SK-N-SH treated with all-trans-retinoic acid at 6 μM for 48 hours (cell line): ENCODE results near the gene PDZD2.

ENCODE experiments used
- ATAC-seq: fragments of 200-7000 bp; cut with Tn5 transposase; 3 replicates; pipeline ENCODE4 v1.9.1; 2020; ENCODE audit warnings: mild to moderate bottlenecking, moderate library complexity
- ARNTL ChIP-seq: fragments of 450-650 bp; formaldehyde crosslinking; IDR thresholded peaks from 2 replicates; pipeline ENCODE4 v1.5.0; 2020; ENCODE audit warnings: low read depth, mild to moderate bottlenecking, moderate library complexity, borderline replicate concordance
- BACH2 ChIP-seq: fragments of 250-450 bp; sonication (Bioruptor Pico); IDR thresholded peaks from 2 replicates; pipeline ENCODE4 v1.9.0; 2021; ENCODE audit warnings: mild to moderate bottlenecking, borderline replicate concordance
- CREB5 ChIP-seq: fragments of 250-450 bp; sonication (Bioruptor Pico); IDR thresholded peaks from 2 replicates; pipeline ENCODE4 v1.5.1; 2020; ENCODE audit warnings: low read depth, mild to moderate bottlenecking, moderate library complexity
- CSDC2 ChIP-seq: fragments of 250-450 bp; sonication (Bioruptor Pico); IDR thresholded peaks from 2 replicates; pipeline ENCODE4 v1.5.0; 2020; ENCODE audit warnings: mild to moderate bottlenecking, moderate library complexity
- ESRRG ChIP-seq: fragments of 250-450 bp; sonication (Bioruptor Pico); IDR thresholded peaks from 2 replicates; pipeline ENCODE4 v1.6.1; 2021; ENCODE audit warnings: mild to moderate bottlenecking
- GLIS3 ChIP-seq: fragments of 250-450 bp; sonication (Bioruptor Pico); IDR thresholded peaks from 2 replicates; pipeline ENCODE4 v1.5.0; 2020; ENCODE audit warnings: mild to moderate bottlenecking, moderate library complexity
- ISL1 ChIP-seq: fragments of 250-450 bp; sonication (Bioruptor Pico); IDR thresholded peaks from 2 replicates; pipeline ENCODE4 v2.1.2; 2022; ENCODE audit warnings: mild to moderate bottlenecking, moderate library complexity
- OSR1 ChIP-seq: fragments of 250-450 bp; sonication (Bioruptor Pico); IDR thresholded peaks from 2 replicates; pipeline ENCODE4 v1.8.0; 2022; ENCODE audit warnings: moderate library complexity, mild to moderate bottlenecking, inconsistent platforms
- PPARA ChIP-seq: fragments of 250-450 bp; sonication (Bioruptor Pico); IDR thresholded peaks from 2 replicates; pipeline ENCODE4 v1.5.0; 2020; ENCODE audit warnings: mild to moderate bottlenecking, borderline replicate concordance
- RARB ChIP-seq: fragments of 250-450 bp; sonication (Bioruptor Pico); IDR thresholded peaks from 2 replicates; pipeline ENCODE4 v1.8.0; 2021; ENCODE audit warnings: mild to moderate bottlenecking, moderate library complexity
- SNAI2 ChIP-seq: fragments of 250-450 bp; sonication (Bioruptor Pico); IDR thresholded peaks from 2 replicates; pipeline ENCODE4 v1.5.0; 2020; ENCODE audit warnings: mild to moderate bottlenecking, moderate library complexity
- TCF4 ChIP-seq: fragments of 250-450 bp; sonication (Bioruptor Pico); IDR thresholded peaks from 2 replicates; pipeline ENCODE4 v1.8.0; 2021; ENCODE audit warnings: mild to moderate bottlenecking, moderate library complexity, borderline replicate concordance
- TSHZ2 ChIP-seq: fragments of 250-450 bp; sonication (Bioruptor Pico); IDR thresholded peaks from 2 replicates; pipeline ENCODE4 v1.5.0; 2020; ENCODE audit warnings: mild to moderate bottlenecking, moderate library complexity
- ZC3H10 ChIP-seq: fragments of 250-450 bp; sonication (Bioruptor Pico); IDR thresholded peaks from 2 replicates; pipeline ENCODE4 v1.5.1; 2021; ENCODE audit warnings: mild to moderate bottlenecking, moderate library complexity
- ZFP3 ChIP-seq: fragments of 250-450 bp; sonication (Bioruptor Pico); IDR thresholded peaks from 2 replicates; pipeline ENCODE4 v1.5.0; 2020; ENCODE audit warnings: mild to moderate bottlenecking, moderate library complexity
- ZFP30 ChIP-seq: fragments of 450-650 bp; formaldehyde crosslinking; IDR thresholded peaks from 2 replicates; pipeline ENCODE4 v1.5.0; 2022; ENCODE audit warnings: mild to moderate bottlenecking, moderate library complexity
- ZNF565 ChIP-seq: fragments of 450-650 bp; formaldehyde crosslinking; conservative IDR thresholded peaks from 2 replicates; pipeline ENCODE4 v1.5.0; 2020; ENCODE audit warnings: low read depth, mild to moderate bottlenecking, moderate library complexity
- ZNF70 ChIP-seq: fragments of 450-650 bp; formaldehyde crosslinking; IDR thresholded peaks from 2 replicates; pipeline ENCODE4 v1.5.0; 2020; ENCODE audit warnings: mild to moderate bottlenecking, moderate library complexity
- ZNF8 ChIP-seq: fragments of 450-650 bp; formaldehyde crosslinking; IDR thresholded peaks from 2 replicates; pipeline ENCODE4 v1.5.0; 2020; ENCODE audit warnings: mild to moderate bottlenecking, moderate library complexity
- TF ChIP-seq, protein P1 (sequence below): fragments of 250-450 bp; sonication (Bioruptor Pico); IDR thresholded peaks from 2 replicates; pipeline ENCODE4 v1.8.0; 2020; ENCODE audit warnings: mild to moderate bottlenecking, moderate library complexity, borderline replicate concordance
- TF ChIP-seq, protein P2 (sequence below): fragments of 250-450 bp; sonication (Bioruptor Pico); IDR thresholded peaks from 2 replicates; pipeline ENCODE4 v1.8.0; 2021; ENCODE audit warnings: low read depth, mild to moderate bottlenecking, moderate library complexity, borderline replicate concordance
- TF ChIP-seq, protein P3 (sequence below): fragments of 250-450 bp; sonication (Bioruptor Pico); IDR thresholded peaks from 2 replicates; pipeline ENCODE4 v1.5.1; 2021; ENCODE audit warnings: mild to moderate bottlenecking, moderate library complexity

PDZD2 gene

DNA sequence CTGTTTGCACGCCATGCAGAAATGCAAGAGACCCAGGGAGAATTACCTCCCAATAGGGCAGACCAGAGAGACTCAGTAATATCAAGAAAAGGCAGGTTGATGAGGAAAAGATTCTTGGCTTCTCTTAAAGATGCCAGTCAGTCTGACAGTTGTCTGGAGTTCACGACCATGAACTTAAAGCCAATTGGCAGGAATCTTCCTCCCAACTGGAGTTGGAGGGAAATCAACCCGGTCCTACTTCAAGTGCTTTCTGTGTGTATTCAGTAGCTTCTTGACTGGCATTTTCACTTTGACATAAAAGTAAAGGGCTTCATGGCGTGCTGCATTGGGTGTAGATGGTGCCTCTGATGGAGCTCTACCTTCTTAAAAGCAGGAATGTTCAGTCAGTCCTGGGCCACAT, 390.9 kb downstream of the PDZD2 start:
- ATAC-seq, result no peak
- TF ChIP-seq TCF4 (CRISPR knock-in tag) (no peak), OSR1 (CRISPR knock-in tag) (no peak), RARB (CRISPR knock-in tag) (no peak), SNAI2 (CRISPR knock-in tag) (no peak), BACH2 (no peak), TSHZ2 (no peak), ARNTL (CRISPR knock-in tag) (no peak), ZNF565 (CRISPR knock-in tag) (no peak), ISL1 (CRISPR knock-in tag) (no peak)

DNA sequence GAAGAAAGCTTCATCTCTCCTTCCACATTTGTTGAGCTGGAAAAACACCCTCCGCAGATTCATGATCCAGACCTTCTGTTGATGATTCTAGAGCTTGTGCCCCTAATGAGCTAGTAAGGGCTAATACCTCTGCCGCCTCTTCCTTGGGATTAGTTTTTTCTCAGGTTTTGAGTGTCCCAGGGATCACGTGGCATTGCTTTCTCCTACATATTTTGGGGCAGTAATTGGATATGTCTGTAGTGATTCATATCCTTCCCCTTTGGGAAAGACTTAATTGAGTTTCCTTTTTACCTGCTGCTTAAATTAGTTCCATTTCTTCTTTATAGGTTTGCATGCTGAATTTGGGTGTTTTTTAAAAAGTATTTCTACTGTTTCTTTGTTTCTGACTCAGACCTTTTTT, 391.3 kb downstream of the PDZD2 start:
- TF ChIP-seq ZC3H10 (no peak), ZFP3 (CRISPR knock-in tag) (no peak)
- ATAC-seq, result no peak

DNA sequence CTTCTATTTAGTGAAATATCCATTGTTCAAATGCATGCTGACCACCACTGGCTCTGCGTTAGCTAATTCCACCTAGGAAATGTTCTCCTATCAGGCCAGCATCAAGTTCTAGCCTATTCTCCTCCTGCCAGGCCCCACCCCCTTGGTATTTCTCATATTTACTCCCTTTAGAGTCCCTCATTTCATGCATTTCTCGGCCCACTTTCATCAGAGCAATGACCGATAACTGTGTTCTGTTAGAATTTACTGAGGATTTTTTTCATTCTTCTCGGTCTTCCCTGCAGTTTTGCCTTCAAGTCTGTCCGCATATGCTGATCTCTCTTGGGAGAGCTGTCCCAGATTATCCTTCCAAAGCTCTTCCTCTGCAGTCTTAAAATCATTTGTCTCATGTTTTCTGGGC, 391.8 kb downstream of the PDZD2 start:
- no peak for ATAC-seq
- TF ChIP-seq RARB (CRISPR knock-in tag) (no peak), BACH2 (no peak), PPARA (CRISPR knock-in tag) (no peak), GLIS3 (CRISPR knock-in tag) (no peak), CSDC2 (CRISPR knock-in tag) (no peak), ZC3H10 (no peak), ZNF565 (CRISPR knock-in tag) (no peak), ESRRG (CRISPR knock-in tag) (no peak), OSR1 (CRISPR knock-in tag) (no peak), CREB5 (CRISPR knock-in tag) (no peak), ZFP30 (CRISPR knock-in tag) (no peak), ZFP3 (CRISPR knock-in tag) (no peak), ZNF8 (CRISPR knock-in tag) (no peak), ZNF70 (CRISPR knock-in tag) (no peak)
- TF ChIP-seq, protein P1, sequence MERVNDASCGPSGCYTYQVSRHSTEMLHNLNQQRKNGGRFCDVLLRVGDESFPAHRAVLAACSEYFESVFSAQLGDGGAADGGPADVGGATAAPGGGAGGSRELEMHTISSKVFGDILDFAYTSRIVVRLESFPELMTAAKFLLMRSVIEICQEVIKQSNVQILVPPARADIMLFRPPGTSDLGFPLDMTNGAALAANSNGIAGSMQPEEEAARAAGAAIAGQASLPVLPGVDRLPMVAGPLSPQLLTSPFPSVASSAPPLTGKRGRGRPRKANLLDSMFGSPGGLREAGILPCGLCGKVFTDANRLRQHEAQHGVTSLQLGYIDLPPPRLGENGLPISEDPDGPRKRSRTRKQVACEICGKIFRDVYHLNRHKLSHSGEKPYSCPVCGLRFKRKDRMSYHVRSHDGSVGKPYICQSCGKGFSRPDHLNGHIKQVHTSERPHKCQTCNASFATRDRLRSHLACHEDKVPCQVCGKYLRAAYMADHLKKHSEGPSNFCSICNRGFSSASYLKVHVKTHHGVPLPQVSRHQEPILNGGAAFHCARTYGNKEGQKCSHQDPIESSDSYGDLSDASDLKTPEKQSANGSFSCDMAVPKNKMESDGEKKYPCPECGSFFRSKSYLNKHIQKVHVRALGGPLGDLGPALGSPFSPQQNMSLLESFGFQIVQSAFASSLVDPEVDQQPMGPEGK (CRISPR knock-in tag), result no peak
- TF ChIP-seq, protein P2, sequence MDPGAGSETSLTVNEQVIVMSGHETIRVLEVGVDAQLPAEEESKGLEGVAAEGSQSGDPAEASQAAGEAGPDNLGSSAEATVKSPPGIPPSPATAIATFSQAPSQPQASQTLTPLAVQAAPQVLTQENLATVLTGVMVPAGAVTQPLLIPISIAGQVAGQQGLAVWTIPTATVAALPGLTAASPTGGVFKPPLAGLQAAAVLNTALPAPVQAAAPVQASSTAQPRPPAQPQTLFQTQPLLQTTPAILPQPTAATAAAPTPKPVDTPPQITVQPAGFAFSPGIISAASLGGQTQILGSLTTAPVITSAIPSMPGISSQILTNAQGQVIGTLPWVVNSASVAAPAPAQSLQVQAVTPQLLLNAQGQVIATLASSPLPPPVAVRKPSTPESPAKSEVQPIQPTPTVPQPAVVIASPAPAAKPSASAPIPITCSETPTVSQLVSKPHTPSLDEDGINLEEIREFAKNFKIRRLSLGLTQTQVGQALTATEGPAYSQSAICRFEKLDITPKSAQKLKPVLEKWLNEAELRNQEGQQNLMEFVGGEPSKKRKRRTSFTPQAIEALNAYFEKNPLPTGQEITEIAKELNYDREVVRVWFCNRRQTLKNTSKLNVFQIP (CRISPR knock-in tag), result no peak
- TF ChIP-seq, protein P3, sequence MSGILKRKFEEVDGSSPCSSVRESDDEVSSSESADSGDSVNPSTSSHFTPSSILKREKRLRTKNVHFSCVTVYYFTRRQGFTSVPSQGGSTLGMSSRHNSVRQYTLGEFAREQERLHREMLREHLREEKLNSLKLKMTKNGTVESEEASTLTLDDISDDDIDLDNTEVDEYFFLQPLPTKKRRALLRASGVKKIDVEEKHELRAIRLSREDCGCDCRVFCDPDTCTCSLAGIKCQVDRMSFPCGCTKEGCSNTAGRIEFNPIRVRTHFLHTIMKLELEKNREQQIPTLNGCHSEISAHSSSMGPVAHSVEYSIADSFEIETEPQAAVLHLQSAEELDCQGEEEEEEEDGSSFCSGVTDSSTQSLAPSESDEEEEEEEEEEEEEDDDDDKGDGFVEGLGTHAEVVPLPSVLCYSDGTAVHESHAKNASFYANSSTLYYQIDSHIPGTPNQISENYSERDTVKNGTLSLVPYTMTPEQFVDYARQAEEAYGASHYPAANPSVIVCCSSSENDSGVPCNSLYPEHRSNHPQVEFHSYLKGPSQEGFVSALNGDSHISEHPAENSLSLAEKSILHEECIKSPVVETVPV (CRISPR knock-in tag), result no peak
- TF ChIP-seq, all 23 proteins: peak for 0
